HEK293T (cell line): ENCODE data around the gene ATL3.
"Not testable (repeated sequence)": the region's sequence is repeated elsewhere in the genome, so short reads cannot be mapped to it uniquely, and the experiment has no call there.

Source experiments
- CTCF ChIA-PET: fragments of 350-600 bp; formaldehyde crosslinking; extraction: SDS; loops from one replicate; lab custom pipeline; 2021; ENCODE audit warnings: antibody characterized with exemption, inconsistent platforms; lab: Yijun Ruan, JAX
- POLR2A ChIA-PET: fragments of 350-600 bp; formaldehyde crosslinking; extraction: SDS; loops from one replicate; lab custom pipeline; 2020; ENCODE audit warnings: antibody characterized with exemption, inconsistent platforms; lab: Yijun Ruan, JAX
- DNase-seq: peaks from one replicate; pipeline ENCODE4 v3.0.0; 2012; ENCODE audit warnings: mixed read lengths; ENCODE audit errors: extremely low spot score
- ARNT ChIP-seq: fragments of 450-650 bp; IDR thresholded peaks from 2 replicates; pipeline ENCODE4 v1.6.1; 2017; ENCODE audit warnings: mild to moderate bottlenecking
- BHLHE40 ChIP-seq: fragments of 450-650 bp; IDR thresholded peaks from 2 replicates; pipeline ENCODE4 v1.6.1; 2016; ENCODE audit warnings: mild to moderate bottlenecking, moderate library complexity, borderline replicate concordance
- CTBP1 ChIP-seq: fragments of 450-650 bp; IDR thresholded peaks from 2 replicates; pipeline ENCODE4 v1.6.1; 2016; ENCODE audit warnings: borderline replicate concordance
- ELF4 ChIP-seq: fragments of 450-650 bp; IDR thresholded peaks from 2 replicates; pipeline ENCODE4 v1.6.1; 2017; ENCODE audit warnings: antibody characterized with exemption
- FOXA1 ChIP-seq: fragments of 450-650 bp; IDR thresholded peaks from 2 replicates; pipeline ENCODE4 v1.6.1; 2016; ENCODE audit warnings: mild to moderate bottlenecking
- FOXK2 ChIP-seq: fragments of 450-650 bp; IDR thresholded peaks from 2 replicates; pipeline ENCODE4 v1.6.1; 2016; ENCODE audit warnings: mild to moderate bottlenecking
- FOXM1 ChIP-seq: fragments of 450-650 bp; IDR thresholded peaks from 2 replicates; pipeline ENCODE4 v1.6.1; 2017; ENCODE audit warnings: mild to moderate bottlenecking, borderline replicate concordance
- HDGF ChIP-seq: fragments of 450-650 bp; IDR thresholded peaks from 2 replicates; pipeline ENCODE4 v1.6.1; 2017; ENCODE audit warnings: antibody characterized with exemption, borderline replicate concordance
- L3MBTL2 ChIP-seq: fragments of 450-650 bp; conservative IDR thresholded peaks from 2 replicates; pipeline ENCODE4 v1.6.1; 2016; ENCODE audit warnings: mild to moderate bottlenecking
- LEF1 ChIP-seq: fragments of 450-650 bp; IDR thresholded peaks from 2 replicates; pipeline ENCODE4 v1.6.1; 2017; ENCODE audit warnings: mild to moderate bottlenecking, borderline replicate concordance
- NFRKB ChIP-seq: fragments of 450-650 bp; IDR thresholded peaks from 2 replicates; pipeline ENCODE4 v1.6.1; 2016; ENCODE audit warnings: mild to moderate bottlenecking, moderate library complexity
- PKNOX1 ChIP-seq: fragments of 450-650 bp; IDR thresholded peaks from 2 replicates; pipeline ENCODE4 v1.6.1; 2016
- SP1 ChIP-seq: fragments of 450-650 bp; IDR thresholded peaks from 2 replicates; pipeline ENCODE4 v1.6.1; 2017
- SUZ12 ChIP-seq: fragments of 450-650 bp; IDR thresholded peaks from 2 replicates; pipeline ENCODE4 v1.6.1; 2016; ENCODE audit warnings: mild to moderate bottlenecking
- TARDBP ChIP-seq: fragments of 450-650 bp; IDR thresholded peaks from 2 replicates; pipeline ENCODE4 v1.6.1; 2016
- ZNF384 ChIP-seq: fragments of 450-650 bp; IDR thresholded peaks from 2 replicates; pipeline ENCODE4 v1.6.1; 2016

The ATL3 gene

GRCh38 chr11:63699896-63700295, 28.7 kb upstream of the ATL3 start:
- CTCF ChIA-PET, result interaction anchor here (1.3 kb wide), 1 partner anchor 11 kb away, joined by 5 read pairs; no protein-coding TSS in a partner anchor
- TF ChIP-seq HDGF (no peak), ARNT (no peak), ZNF384 (no peak), ELF4 (no peak), SUZ12 (no peak), TARDBP (no peak), FOXA1 (no peak), FOXM1 (no peak), BHLHE40 (no peak)
- DNase-seq, result no peak
- POLR2A ChIA-PET, result interaction anchor here (2.9 kb wide), 1 partner anchor 18 kb away, joined by 18 read pairs; the partner anchor contains the start of gene RTN3

- CTCF ChIA-PET, result interaction anchor here (1.3 kb wide), 1 partner anchor 10 kb away, joined by 5 read pairs; no protein-coding TSS in a partner anchor
- POLR2A ChIA-PET, result interaction anchor here (2.9 kb wide), 1 partner anchor 17 kb away, joined by 18 read pairs; the partner anchor contains the start of gene RTN3
- TF ChIP-seq SP1 (no peak), PKNOX1 (no peak), ZNF384 (no peak), FOXA1 (no peak), ARNT (no peak), L3MBTL2 (no peak), NFRKB (no peak), TARDBP (no peak), BHLHE40 (no peak), HDGF (no peak), LEF1 (no peak), ELF4 (no peak), CTBP1 (no peak), FOXM1 (no peak), SUZ12 (no peak), FOXK2 (no peak)
- no peak for DNase-seq
Measured at GRCh38 chr11:63698976-63699733, 28.0 kb upstream of the ATL3 start.

GRCh38 chr11:63694596-63694995, 23.4 kb upstream of the ATL3 start:
- ChIA-PET POLR2A (interaction anchor here (1.0 to 1.4 kb wide), 2 partner anchors 14 to 23 kb away, joined by 3 to 5 read pairs; partner anchors contain the start of gene RTN3), CTCF (no interaction called here)
- no peak for TF ChIP-seq SUZ12
- TF ChIP-seq FOXA1, result no peak
- TF ChIP-seq CTBP1, result no peak
- no peak for TF ChIP-seq FOXM1
- TF ChIP-seq FOXK2, result no peak
- TF ChIP-seq ZNF384, result no peak
- TF ChIP-seq LEF1, result no peak
- TF ChIP-seq TARDBP, result no peak
- no peak for TF ChIP-seq ELF4
- no peak for TF ChIP-seq BHLHE40
- no peak for TF ChIP-seq ARNT
- TF ChIP-seq L3MBTL2, result no peak
- no peak for TF ChIP-seq PKNOX1
- TF ChIP-seq SP1, result no peak
- DNase-seq, result no peak

GRCh38 chr11:63687845-63688244, 16.7 kb upstream of the ATL3 start:
- ChIA-PET CTCF (no interaction called here), POLR2A (no interaction called here)
- TF ChIP-seq ELF4, result no peak
- peak; percentile 43; the same call in 1 of the 2 replicates for TF ChIP-seq ZNF384
- TF ChIP-seq L3MBTL2, result no peak
- TF ChIP-seq SUZ12, result no peak
- no peak for TF ChIP-seq ARNT
- TF ChIP-seq FOXK2, result no peak
- TF ChIP-seq NFRKB, result no peak
- no peak for TF ChIP-seq CTBP1
- no peak for DNase-seq

- ChIA-PET CTCF (no interaction called here), POLR2A (no interaction called here)
- TF ChIP-seq TARDBP (no peak), SP1 (no peak), LEF1 (no peak), ARNT (no peak), SUZ12 (no peak), FOXM1 (no peak), ELF4 (no peak), NFRKB (no peak), CTBP1 (no peak), FOXK2 (no peak), ZNF384 (no peak), PKNOX1 (no peak), BHLHE40 (no peak), L3MBTL2 (no peak), HDGF (no peak), FOXA1 (no peak)
- no peak for DNase-seq
Measured at GRCh38 chr11:63686926-63687325, 15.8 kb upstream of the ATL3 start.

GRCh38 chr11:63685158-63685721, 14.1 kb upstream of the ATL3 start:
- DNase-seq, POLR2A ChIA-PET, CTCF ChIA-PET: not testable (repeated sequence)
- TF ChIP-seq ZNF384, result peak; percentile 94
